HepG2 (cell line): ENCODE data around the gene METTL15. TPM values are rescaled to one million over a fixed set of nuclear protein-coding genes. Genes with fewer than 3 reads are reported as not detected.
"Not testable (repeated sequence)": the region's sequence is repeated elsewhere in the genome, so short reads cannot be mapped to it uniquely, and the experiment has no call there.

Experiments used
- ATAC-seq: fragments of 200-7000 bp; cut with Tn5 transposase; 3 replicates; pipeline ENCODE4 v1.9.1; 2020; ENCODE audit warnings: mild to moderate bottlenecking, moderate library complexity
- BruUV-seq: library from RNA; stranded (reverse); fragments of 400-500 nt; replicated peaks from 2 replicates; lab custom pipeline; 2021; lab: Mats Ljungman, UMichigan
- CTCF ChIA-PET: fragments of 300-600 bp; formaldehyde crosslinking; extraction: SDS; loops from one replicate; lab custom pipeline; 2021; ENCODE audit warnings: low total read pairs, inconsistent platforms, low intra/inter-chr PET ratio; lab: Yijun Ruan, JAX
- POLR2A ChIA-PET: fragments of 350-600 bp; sonication (Branson Sonifier 250); formaldehyde crosslinking; loops from one replicate; lab custom pipeline; 2020; ENCODE audit warnings: antibody characterized with exemption, inconsistent platforms; lab: Yijun Ruan, JAX
- DNase-seq: peaks from one replicate; pipeline ENCODE4 v3.0.0-alpha.2; 2015; ENCODE audit warnings: low spot score
- FAIRE-seq: peaks from 3 replicates; lab custom pipeline; 2011; peaks lifted over from hg19 to GRCh38; lab: Jason Lieb, UNC
- H2AFZ ChIP-seq: one replicate; pipeline ENCODE4 v1.6.1; 2011; ENCODE audit warnings: low read length, inconsistent platforms
- H3K27ac ChIP-seq: fragments of 300-600 bp; 3 replicates; pipeline ENCODE4 v1.8.0; 2011; ENCODE audit warnings: mixed run types, mild to moderate bottlenecking, mixed read lengths, low read length, inconsistent platforms; ENCODE audit not compliant: insufficient read depth; ENCODE audit errors: extremely low read length
- H3K27me3 ChIP-seq, 2 experiments: fragments of 200-600 bp in 1 of 2; 2 replicates in 1 of 2; 3 replicates in 1 of 2; pipeline versions ENCODE4 v1.6.0 to v1.8.0; 2011; ENCODE audit warnings: low read length in 2 of 2, mild to moderate bottlenecking in 2 of 2, moderate library complexity in 2 of 2, inconsistent platforms in 1 of 2; ENCODE audit not compliant: insufficient read depth in 2 of 2, control insufficient read depth in 1 of 2
- H3K36me3 ChIP-seq, 2 experiments: fragments of 200-600 bp in 1 of 2; replicated peaks in 1 of 2; 2 replicates in 1 of 2; 3 replicates in 1 of 2; pipeline versions ENCODE4 v1.5.1 to v1.8.0; 2011; ENCODE audit warnings: low read length in 2 of 2, inconsistent platforms in 1 of 2; ENCODE audit not compliant: insufficient read depth in 2 of 2, control insufficient read depth in 1 of 2
- H3K4me1 ChIP-seq: 2 replicates; pipeline ENCODE4 v1.5.1; 2012; ENCODE audit warnings: low read length, inconsistent platforms; ENCODE audit not compliant: insufficient read depth
- H3K4me2 ChIP-seq: 2 replicates; pipeline ENCODE4 v1.6.0; 2011; ENCODE audit warnings: low read depth, low read length, inconsistent platforms
- H3K4me3 ChIP-seq, 3 experiments: fragments of 200-600 bp in 1 of 3; sonication (generic), shearing (Covaris generic) in 1 of 3; replicated peaks in 1 of 3; 2 replicates each; pipeline ENCODE4 v1.5.1; 2011 to 2016; ENCODE audit warnings: low read length in 3 of 3, inconsistent platforms in 2 of 3, low read depth in 2 of 3, mild to moderate bottlenecking in 2 of 3, control low read depth in 1 of 3, mixed read lengths in 1 of 3; ENCODE audit not compliant: insufficient read depth in 1 of 3
- H3K79me2 ChIP-seq: one replicate; pipeline ENCODE4 v1.6.1; 2011; ENCODE audit warnings: low read length, inconsistent platforms; ENCODE audit not compliant: insufficient read depth
- H3K9ac ChIP-seq: 2 replicates; pipeline ENCODE4 v1.6.0; 2011; ENCODE audit warnings: mild to moderate bottlenecking, low read depth, low read length, inconsistent platforms; ENCODE audit not compliant: insufficient read depth
- H3K9me3 ChIP-seq: 2 replicates; pipeline ENCODE4 v1.5.1; 2012; ENCODE audit warnings: mild to moderate bottlenecking, low read length
- H4K20me1 ChIP-seq: 2 replicates; pipeline ENCODE4 v1.6.0; 2011; ENCODE audit warnings: inconsistent platforms, mild to moderate bottlenecking, low read length, moderate library complexity; ENCODE audit not compliant: insufficient read depth
- FOXA1 ChIP-seq, 2 experiments: fragments of 450-650 bp in 1 of 2; sonication (generic) in 1 of 2; formaldehyde crosslinking in 1 of 2; IDR thresholded peaks; 2 replicates each; pipeline versions ENCODE4 v1.4.0 to v1.6.1; 2016 to 2020; ENCODE audit warnings: missing genetic modification reagents in 1 of 2
- FOXA3 ChIP-seq: IDR thresholded peaks from 2 replicates; pipeline ENCODE4 v1.6.1; 2016; ENCODE audit warnings: missing genetic modification reagents, missing compliant biosample characterization
- ZNF281 ChIP-seq: sonication (generic); formaldehyde crosslinking; IDR thresholded peaks from 2 replicates; pipeline ENCODE4 v1.4.0; 2020; ENCODE audit warnings: missing genetic modification reagents, borderline replicate concordance
- WGBS: methylation state at CpG from one replicate; pipeline ENCODE4 v1.1.6; 2017; ENCODE audit warnings: low lambda C conversion rate; 5-methylcytosine and 5-hydroxymethylcytosine counted together
- in situ Hi-C: cut with HindIII; loops from 2 replicates; pipeline ENCODE4 v1.10.0; 2017; ENCODE audit warnings: low pct_unique_long_range_greater_than_20kb; ENCODE audit not compliant: extremely low pct_ligation_motif_present
- intact Hi-C: fragments of 100-400 bp; cut with micrococcal nuclease; formaldehyde crosslinking; loops from one replicate; pipeline ENCODE4 v1.10.0; 2022; ENCODE audit not compliant: unreplicated experiment
- polyA plus RNA-seq, 8 experiments: library from polyadenylated mRNA; depleted of rRNA in 3 of 8; stranded (reverse) in 7 of 8; unstranded in 1 of 8; fragments of >200 nt; fragmentation: Illumina TruSeq in 4 of 8; extraction: Trizol in 4 of 8; gene quantifications; 2 replicates each; pipeline versions ENCODE4 v1.2.1 to v1.2.3, GENCODE V29; 2011 to 2016; ENCODE audit warnings: low read depth in 4 of 8, missing spikeins in 1 of 8, mixed read lengths in 1 of 8; ENCODE audit not compliant: insufficient read depth in 1 of 8
- small RNA-seq, 3 experiments: library from RNA; depleted of rRNA; stranded (forward); fragments of <200 nt; gene quantifications; one replicate each; pipeline ENCODE3, GENCODE V24; 2012; ENCODE audit warnings: low read depth in 2 of 3, low replicate concordance in 1 of 3; ENCODE audit not compliant: insufficient read length in 3 of 3, insufficient read depth in 2 of 3
- total RNA-seq, 5 experiments: library from RNA; depleted of rRNA; stranded (reverse); fragments of >200 nt; fragmentation: Illumina TruSeq; extraction: Trizol; gene quantifications; 2 replicates each; pipeline ENCODE4 v1.2.3, GENCODE V29; 2016; ENCODE audit warnings: low read depth in 1 of 5

METTL15 gene
- total and polyA plus RNA-seq, 2 of the 13 experiments (the other 11 are each of a cell fraction or from before 2014, with no cell fraction given): 6.5 to 14.0 TPM

- POLR2A ChIA-PET; H3K36me3 ChIP-seq; H3K4me2 ChIP-seq; FAIRE-seq; H3K79me2 ChIP-seq; H3K4me1 ChIP-seq; H3K9ac ChIP-seq; in situ Hi-C loops; H3K27me3 ChIP-seq; DNase-seq; BruUV-seq; H2AFZ ChIP-seq; H3K4me3 ChIP-seq; H3K27ac ChIP-seq; intact Hi-C loops; CTCF ChIA-PET; ATAC-seq; H4K20me1 ChIP-seq; H3K9me3 ChIP-seq; TF ChIP-seq FOXA1 (IDR thresholded peaks at IDR 0.05): not testable (repeated sequence)
- TF ChIP-seq FOXA1 (CRISPR knock-in tag; IDR thresholded peaks at IDR 0.05) (peak; percentile 36; the same call in 1 of the 2 replicates), ZNF281 (CRISPR knock-in tag) (peak; percentile 81), FOXA3 (CRISPR knock-in tag) (0 out of 2 replicates have a peak, but pooled peaks have one; percentile 19)
- 77% methylated on average over 11 of the region's 14 CpGs for WGBS
Measured at GRCh38 chr11:28378095-28378494, 269.9 kb downstream of the METTL15 start.

Small RNA genes lying within 50 kb of the gene (small RNA-seq; reads per million reads assigned to genes)
- gene AC023206.1: 0 reads per million in 3 experiments

Other genes with a start within 250 kb of the METTL15 start
- gene KIF18A, start 232 bp upstream of the METTL15 start, total RNA-seq (2016; rRNA removed; fragmentation: Illumina TruSeq; extraction: Trizol): 14.4 and 22.8 TPM in 2 replicates
- gene KIF18A, start 232 bp upstream of the METTL15 start, polyA plus RNA-seq (2011; rRNA removed): 1.6 and 3.4 TPM in 2 replicates